ENCODE results near the gene SOX6. TPM values are rescaled to one million over a fixed set of nuclear protein-coding genes. Genes with fewer than 3 reads are reported as not detected.

SOX6 gene
- total and polyA plus RNA-seq, 2 of the 13 experiments (the other 11 are each of a cell fraction or from before 2014, with no cell fraction given), result 2.6 to 11.2 TPM

DNA sequence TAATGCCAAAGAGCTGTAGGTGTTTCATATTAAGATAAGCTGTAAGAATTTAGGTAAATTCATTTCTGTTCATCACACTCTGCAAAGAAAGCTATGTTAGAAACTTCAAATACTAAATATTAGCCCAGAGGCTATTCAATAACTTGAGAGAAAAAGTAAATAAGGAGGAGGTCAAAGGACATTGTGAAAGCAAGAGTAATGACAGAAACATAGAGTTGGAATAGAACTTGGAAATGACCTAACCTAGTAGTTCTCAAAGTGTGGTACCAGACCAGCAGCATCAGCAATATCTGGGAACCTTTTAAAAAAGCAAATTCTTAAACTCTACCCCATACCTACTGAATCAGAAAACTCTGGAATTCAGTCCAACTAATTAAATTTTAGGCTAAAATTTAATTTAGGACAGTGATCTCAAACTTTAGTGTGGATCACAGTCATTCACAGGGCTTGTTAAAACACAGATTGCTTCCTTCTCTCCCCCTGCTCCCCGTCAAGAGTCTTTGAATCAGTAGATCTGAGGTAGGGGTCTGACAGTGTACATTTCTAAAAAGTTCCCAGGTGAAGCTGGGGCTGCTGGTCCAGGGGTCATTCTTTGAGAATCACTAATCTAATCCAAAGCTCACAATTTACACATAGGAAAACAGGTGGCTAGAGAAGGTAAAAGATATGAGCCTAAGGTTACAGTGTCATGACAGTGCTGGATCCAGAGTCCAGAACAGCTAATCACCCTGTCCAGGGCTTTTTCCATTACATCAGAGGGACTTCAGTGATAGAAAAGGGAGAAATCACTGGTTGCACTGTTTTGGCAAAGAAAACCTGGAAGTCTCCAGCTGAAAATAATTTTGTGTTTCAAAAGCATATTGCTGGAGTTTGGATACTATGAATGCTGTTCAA lies 241.1 kb downstream of the SOX6 start (continued):
- no peak for TF ChIP-seq NFKB2 (CRISPR knock-in tag; IDR thresholded peaks at IDR 0.05; ENCODE audit: borderline replicate concordance)
- TF ChIP-seq MEF2D (CRISPR knock-in tag; IDR thresholded peaks at IDR 0.05), result 0 out of 2 replicates have a peak, but pooled peaks have one; percentile 6
- TF ChIP-seq, protein P1, sequence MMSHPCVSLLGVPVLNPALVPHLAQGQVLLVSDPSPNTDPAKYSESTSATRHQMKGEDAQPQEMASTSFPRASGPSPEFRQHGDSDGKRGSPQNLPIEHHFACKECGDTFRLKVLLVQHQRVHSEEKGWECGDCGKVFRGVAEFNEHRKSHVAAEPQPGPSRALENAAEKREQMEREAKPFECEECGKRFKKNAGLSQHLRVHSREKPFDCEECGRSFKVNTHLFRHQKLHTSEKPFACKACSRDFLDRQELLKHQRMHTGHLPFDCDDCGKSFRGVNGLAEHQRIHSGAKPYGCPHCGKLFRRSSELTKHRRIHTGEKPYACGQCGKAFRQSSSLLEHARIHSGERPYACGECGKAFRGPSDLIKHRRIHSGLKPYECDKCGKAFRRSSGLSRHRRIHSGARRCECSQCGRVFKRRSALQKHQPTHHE (CRISPR knock-in tag; IDR thresholded peaks at IDR 0.05; ENCODE audit: borderline replicate concordance), result no peak
- TF ChIP-seq, protein P2, sequence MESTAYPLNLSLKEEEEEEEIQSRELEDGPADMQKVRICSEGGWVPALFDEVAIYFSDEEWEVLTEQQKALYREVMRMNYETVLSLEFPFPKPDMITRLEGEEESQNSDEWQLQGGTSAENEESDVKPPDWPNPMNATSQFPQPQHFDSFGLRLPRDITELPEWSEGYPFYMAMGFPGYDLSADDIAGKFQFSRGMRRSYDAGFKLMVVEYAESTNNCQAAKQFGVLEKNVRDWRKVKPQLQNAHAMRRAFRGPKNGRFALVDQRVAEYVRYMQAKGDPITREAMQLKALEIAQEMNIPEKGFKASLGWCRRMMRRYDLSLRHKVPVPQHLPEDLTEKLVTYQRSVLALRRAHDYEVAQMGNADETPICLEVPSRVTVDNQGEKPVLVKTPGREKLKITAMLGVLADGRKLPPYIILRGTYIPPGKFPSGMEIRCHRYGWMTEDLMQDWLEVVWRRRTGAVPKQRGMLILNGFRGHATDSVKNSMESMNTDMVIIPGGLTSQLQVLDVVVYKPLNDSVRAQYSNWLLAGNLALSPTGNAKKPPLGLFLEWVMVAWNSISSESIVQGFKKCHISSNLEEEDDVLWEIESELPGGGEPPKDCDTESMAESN (CRISPR knock-in tag; conservative IDR thresholded peaks at IDR 0.05), result no peak
- TF ChIP-seq IRF2 (CRISPR knock-in tag; IDR thresholded peaks at IDR 0.05), result no peak
- no peak for TF ChIP-seq POLR2G (IDR thresholded peaks at IDR 0.05; ENCODE audit: low read depth, low read length)
- no peak for TF ChIP-seq HNRNPH1 (optimal IDR thresholded peaks at IDR 0.05; ENCODE audit: low read depth, low read length)
- no peak for TF ChIP-seq ZNF44 (CRISPR knock-in tag; IDR thresholded peaks at IDR 0.05)
- peak; percentile 89 for TF ChIP-seq HHEX (CRISPR knock-in tag; IDR thresholded peaks at IDR 0.05)
- TF ChIP-seq, protein P3, sequence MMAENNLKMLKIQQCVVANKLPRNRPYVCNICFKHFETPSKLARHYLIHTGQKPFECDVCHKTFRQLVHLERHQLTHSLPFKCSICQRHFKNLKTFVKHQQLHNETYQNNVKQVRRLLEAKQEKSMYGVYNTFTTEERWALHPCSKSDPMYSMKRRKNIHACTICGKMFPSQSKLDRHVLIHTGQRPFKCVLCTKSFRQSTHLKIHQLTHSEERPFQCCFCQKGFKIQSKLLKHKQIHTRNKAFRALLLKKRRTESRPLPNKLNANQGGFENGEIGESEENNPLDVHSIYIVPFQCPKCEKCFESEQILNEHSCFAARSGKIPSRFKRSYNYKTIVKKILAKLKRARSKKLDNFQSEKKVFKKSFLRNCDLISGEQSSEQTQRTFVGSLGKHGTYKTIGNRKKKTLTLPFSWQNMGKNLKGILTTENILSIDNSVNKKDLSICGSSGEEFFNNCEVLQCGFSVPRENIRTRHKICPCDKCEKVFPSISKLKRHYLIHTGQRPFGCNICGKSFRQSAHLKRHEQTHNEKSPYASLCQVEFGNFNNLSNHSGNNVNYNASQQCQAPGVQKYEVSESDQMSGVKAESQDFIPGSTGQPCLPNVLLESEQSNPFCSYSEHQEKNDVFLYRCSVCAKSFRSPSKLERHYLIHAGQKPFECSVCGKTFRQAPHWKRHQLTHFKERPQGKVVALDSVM (CRISPR knock-in tag; IDR thresholded peaks at IDR 0.05), result no peak
- TF ChIP-seq, protein P4, sequence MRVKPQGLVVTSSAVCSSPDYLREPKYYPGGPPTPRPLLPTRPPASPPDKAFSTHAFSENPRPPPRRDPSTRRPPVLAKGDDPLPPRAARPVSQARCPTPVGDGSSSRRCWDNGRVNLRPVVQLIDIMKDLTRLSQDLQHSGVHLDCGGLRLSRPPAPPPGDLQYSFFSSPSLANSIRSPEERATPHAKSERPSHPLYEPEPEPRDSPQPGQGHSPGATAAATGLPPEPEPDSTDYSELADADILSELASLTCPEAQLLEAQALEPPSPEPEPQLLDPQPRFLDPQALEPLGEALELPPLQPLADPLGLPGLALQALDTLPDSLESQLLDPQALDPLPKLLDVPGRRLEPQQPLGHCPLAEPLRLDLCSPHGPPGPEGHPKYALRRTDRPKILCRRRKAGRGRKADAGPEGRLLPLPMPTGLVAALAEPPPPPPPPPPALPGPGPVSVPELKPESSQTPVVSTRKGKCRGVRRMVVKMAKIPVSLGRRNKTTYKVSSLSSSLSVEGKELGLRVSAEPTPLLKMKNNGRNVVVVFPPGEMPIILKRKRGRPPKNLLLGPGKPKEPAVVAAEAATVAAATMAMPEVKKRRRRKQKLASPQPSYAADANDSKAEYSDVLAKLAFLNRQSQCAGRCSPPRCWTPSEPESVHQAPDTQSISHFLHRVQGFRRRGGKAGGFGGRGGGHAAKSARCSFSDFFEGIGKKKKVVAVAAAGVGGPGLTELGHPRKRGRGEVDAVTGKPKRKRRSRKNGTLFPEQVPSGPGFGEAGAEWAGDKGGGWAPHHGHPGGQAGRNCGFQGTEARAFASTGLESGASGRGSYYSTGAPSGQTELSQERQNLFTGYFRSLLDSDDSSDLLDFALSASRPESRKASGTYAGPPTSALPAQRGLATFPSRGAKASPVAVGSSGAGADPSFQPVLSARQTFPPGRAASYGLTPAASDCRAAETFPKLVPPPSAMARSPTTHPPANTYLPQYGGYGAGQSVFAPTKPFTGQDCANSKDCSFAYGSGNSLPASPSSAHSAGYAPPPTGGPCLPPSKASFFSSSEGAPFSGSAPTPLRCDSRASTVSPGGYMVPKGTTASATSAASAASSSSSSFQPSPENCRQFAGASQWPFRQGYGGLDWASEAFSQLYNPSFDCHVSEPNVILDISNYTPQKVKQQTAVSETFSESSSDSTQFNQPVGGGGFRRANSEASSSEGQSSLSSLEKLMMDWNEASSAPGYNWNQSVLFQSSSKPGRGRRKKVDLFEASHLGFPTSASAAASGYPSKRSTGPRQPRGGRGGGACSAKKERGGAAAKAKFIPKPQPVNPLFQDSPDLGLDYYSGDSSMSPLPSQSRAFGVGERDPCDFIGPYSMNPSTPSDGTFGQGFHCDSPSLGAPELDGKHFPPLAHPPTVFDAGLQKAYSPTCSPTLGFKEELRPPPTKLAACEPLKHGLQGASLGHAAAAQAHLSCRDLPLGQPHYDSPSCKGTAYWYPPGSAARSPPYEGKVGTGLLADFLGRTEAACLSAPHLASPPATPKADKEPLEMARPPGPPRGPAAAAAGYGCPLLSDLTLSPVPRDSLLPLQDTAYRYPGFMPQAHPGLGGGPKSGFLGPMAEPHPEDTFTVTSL (CRISPR knock-in tag; IDR thresholded peaks at IDR 0.05; ENCODE audit: borderline replicate concordance), result peak; percentile 80; the same call in 1 of the 2 replicates
- TF ChIP-seq, protein P5, sequence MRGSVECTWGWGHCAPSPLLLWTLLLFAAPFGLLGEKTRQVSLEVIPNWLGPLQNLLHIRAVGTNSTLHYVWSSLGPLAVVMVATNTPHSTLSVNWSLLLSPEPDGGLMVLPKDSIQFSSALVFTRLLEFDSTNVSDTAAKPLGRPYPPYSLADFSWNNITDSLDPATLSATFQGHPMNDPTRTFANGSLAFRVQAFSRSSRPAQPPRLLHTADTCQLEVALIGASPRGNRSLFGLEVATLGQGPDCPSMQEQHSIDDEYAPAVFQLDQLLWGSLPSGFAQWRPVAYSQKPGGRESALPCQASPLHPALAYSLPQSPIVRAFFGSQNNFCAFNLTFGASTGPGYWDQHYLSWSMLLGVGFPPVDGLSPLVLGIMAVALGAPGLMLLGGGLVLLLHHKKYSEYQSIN (CRISPR knock-in tag; IDR thresholded peaks at IDR 0.05; ENCODE audit: borderline replicate concordance), result no peak
- no peak for TF ChIP-seq SOX6 (IDR thresholded peaks at IDR 0.05)
- peak; percentile 55 for TF ChIP-seq SOX6 (CRISPR knock-in tag; IDR thresholded peaks at IDR 0.05)
- TF ChIP-seq ARNT2 (CRISPR knock-in tag; IDR thresholded peaks at IDR 0.05; ENCODE audit: low read depth), result no peak
- no peak for TF ChIP-seq ZNF615 (CRISPR knock-in tag; IDR thresholded peaks at IDR 0.05; ENCODE audit: borderline replicate concordance)
